GM13977 (cell line): ENCODE measurements around the gene COL27A1.
"Not testable (repeated sequence)": the region's sequence is repeated elsewhere in the genome, so short reads cannot be mapped to it uniquely, and the experiment has no call there.

ENCODE experiments used
- DNase-seq: peaks from one replicate; pipeline ENCODE4 v3.0.0; 2012; ENCODE audit warnings: low spot score
- in situ Hi-C: fragments of 300-500 bp; cut with MboI; formaldehyde crosslinking; loops from one replicate; pipeline ENCODE4 v1.12.0; 2022; ENCODE audit warnings: low sequenced_read_pairs, low pct_unique_long_range_greater_than_20kb, mixed read lengths, inconsistent platforms; ENCODE audit not compliant: unreplicated experiment
- TF ChIP-seq, protein P1 (sequence below): IDR thresholded peaks from 2 replicates; pipeline ENCODE4 v1.5.1; 2012; ENCODE audit warnings: mild to moderate bottlenecking, control low read depth; ENCODE audit not compliant: insufficient read depth; ENCODE audit errors: extremely low read depth, missing control alignments

COL27A1 gene

GRCh38 chr9:114124138-114124537, 31.2 kb upstream of the COL27A1 start:
- TF ChIP-seq, protein P1, sequence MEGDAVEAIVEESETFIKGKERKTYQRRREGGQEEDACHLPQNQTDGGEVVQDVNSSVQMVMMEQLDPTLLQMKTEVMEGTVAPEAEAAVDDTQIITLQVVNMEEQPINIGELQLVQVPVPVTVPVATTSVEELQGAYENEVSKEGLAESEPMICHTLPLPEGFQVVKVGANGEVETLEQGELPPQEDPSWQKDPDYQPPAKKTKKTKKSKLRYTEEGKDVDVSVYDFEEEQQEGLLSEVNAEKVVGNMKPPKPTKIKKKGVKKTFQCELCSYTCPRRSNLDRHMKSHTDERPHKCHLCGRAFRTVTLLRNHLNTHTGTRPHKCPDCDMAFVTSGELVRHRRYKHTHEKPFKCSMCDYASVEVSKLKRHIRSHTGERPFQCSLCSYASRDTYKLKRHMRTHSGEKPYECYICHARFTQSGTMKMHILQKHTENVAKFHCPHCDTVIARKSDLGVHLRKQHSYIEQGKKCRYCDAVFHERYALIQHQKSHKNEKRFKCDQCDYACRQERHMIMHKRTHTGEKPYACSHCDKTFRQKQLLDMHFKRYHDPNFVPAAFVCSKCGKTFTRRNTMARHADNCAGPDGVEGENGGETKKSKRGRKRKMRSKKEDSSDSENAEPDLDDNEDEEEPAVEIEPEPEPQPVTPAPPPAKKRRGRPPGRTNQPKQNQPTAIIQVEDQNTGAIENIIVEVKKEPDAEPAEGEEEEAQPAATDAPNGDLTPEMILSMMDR: no peak
- DNase-seq: no peak
- in situ Hi-C loops: loop anchor here (25.0 kb wide), 1 partner anchor 163 kb away; no protein-coding TSS in a partner anchor

- DNase-seq: no peak
- TF ChIP-seq, protein P1: no peak
- in situ Hi-C loops: loop anchor here (25.0 kb wide), 1 partner anchor 162 kb away; no protein-coding TSS in a partner anchor
These were observed 30.5 kb upstream of the COL27A1 start for GRCh38 chr9:114124666-114125475.

GRCh38 chr9:114125476-114126013, 29.8 kb upstream of the COL27A1 start:
- in situ Hi-C loops: no loop called here
- TF ChIP-seq, protein P1: no peak
- no peak for DNase-seq

DNA sequence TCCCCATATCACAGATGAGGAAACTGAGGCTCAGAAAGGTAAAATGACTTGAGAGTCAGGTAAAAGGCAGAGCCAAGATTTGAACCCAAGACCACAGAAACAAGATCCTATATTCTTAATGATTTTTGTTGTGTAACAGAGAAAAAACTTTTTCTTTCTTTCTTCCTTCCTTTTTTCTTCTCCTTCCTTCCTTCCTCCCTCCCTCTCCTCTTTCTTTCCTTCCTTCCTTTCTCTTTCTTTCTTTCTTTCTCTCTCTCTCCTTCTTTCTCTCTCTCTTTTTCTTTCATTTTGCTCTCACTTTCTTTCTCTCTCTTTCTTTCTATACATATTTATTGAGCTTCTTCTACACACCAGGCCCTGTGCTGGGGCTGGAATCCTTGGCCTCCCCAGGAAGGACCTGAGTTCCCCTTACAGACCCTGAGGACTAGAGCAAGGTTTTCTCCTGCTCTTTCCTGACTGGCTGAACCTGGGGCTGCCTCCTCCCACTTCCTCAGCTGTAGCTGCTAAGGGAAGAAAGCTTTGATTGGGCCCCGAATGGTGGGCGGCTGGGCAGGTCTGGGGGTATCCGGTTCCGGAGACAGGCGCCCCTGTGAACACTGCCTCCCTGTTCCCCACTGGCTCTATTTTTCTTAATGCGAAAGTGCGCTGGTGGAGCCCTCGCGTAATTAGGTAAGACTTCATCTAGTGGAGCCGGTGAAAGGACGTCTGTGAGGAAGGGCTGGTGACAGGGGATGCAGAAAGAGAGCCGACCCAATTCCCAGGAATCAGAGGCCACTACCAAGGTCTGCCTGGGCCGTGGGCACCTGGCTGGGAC, 28.9 kb upstream of the COL27A1 start:
- TF ChIP-seq, protein P1: no peak
- in situ Hi-C loops: no loop called here
- no peak for DNase-seq

GRCh38 chr9:114128759-114129158, 26.6 kb upstream of the COL27A1 start:
- DNase-seq, in situ Hi-C loops: not testable (repeated sequence)

- in situ Hi-C loops: no loop called here
- TF ChIP-seq, protein P1: no peak
- no peak for DNase-seq
These were observed 25.2 kb upstream of the COL27A1 start for GRCh38 chr9:114130141-114130540.
